GM12878 (cell line): ENCODE data around the gene SGTA. TPM values are rescaled to one million over a fixed set of nuclear protein-coding genes. Genes with fewer than 3 reads are reported as not detected.

Experiments used
- ATAC-seq: fragments of 200-7000 bp; cut with Tn5 transposase; 3 replicates; pipeline ENCODE4 v1.9.1; 2020; ENCODE audit warnings: mild to moderate bottlenecking, moderate library complexity
- BruUV-seq: library from RNA; stranded (reverse); fragments of 400-500 nt; replicated peaks from 2 replicates; lab custom pipeline; 2021; lab: Mats Ljungman, UMichigan
- CTCF ChIA-PET: fragments of 300-600 bp; sonication (Branson Sonifier 250); formaldehyde crosslinking; extraction: SDS; loops from one replicate; lab custom pipeline; 2021; ENCODE audit warnings: inconsistent platforms; lab: Yijun Ruan, JAX
- POLR2A ChIA-PET: fragments of 350-600 bp; formaldehyde crosslinking; extraction: SDS; loops from one replicate; lab custom pipeline; 2021; ENCODE audit warnings: inconsistent platforms; lab: Charles Lee
- RAD21 ChIA-PET: fragments of 300-600 bp; sonication (Branson Sonifier 250); formaldehyde crosslinking; loops from one replicate; lab custom pipeline; 2023; ENCODE audit warnings: antibody characterized with exemption; ENCODE audit not compliant: unreplicated experiment; lab: Charles Lee
- SMC1A ChIA-PET: fragments of 300-600 bp; sonication (Branson Sonifier 250); formaldehyde crosslinking; loops from one replicate; lab custom pipeline; 2023; ENCODE audit not compliant: unreplicated experiment, uncharacterized antibody; lab: Charles Lee
- DNase-seq: peaks from one replicate; pipeline ENCODE4 v3.0.0-alpha.2; 2011; ENCODE audit warnings: low read depth, low spot score
- FAIRE-seq: peaks from 3 replicates; lab custom pipeline; 2011; peaks lifted over from hg19 to GRCh38; lab: Jason Lieb, UNC
- H2AFZ ChIP-seq: 2 replicates; pipeline ENCODE4 v1.6.0; 2011; ENCODE audit warnings: low read depth, low read length, control low read depth; ENCODE audit not compliant: control insufficient read depth
- H3K27ac ChIP-seq: 2 replicates; pipeline ENCODE4 v1.5.1; 2011; ENCODE audit warnings: control low read depth; ENCODE audit not compliant: control insufficient read depth, insufficient read depth
- H3K27me3 ChIP-seq, 2 experiments: replicated peaks in 1 of 2; 2 replicates each; pipeline versions ENCODE4 v1.6.0 to v1.6.1; 2011; ENCODE audit warnings: low read length in 1 of 2; ENCODE audit not compliant: control insufficient read depth in 2 of 2, insufficient read depth in 2 of 2
- H3K36me3 ChIP-seq, 2 experiments: 2 replicates each; pipeline ENCODE4 v1.5.1; 2011; ENCODE audit warnings: low read length in 1 of 2; ENCODE audit not compliant: control insufficient read depth in 2 of 2, insufficient read depth in 2 of 2
- H3K4me1 ChIP-seq: 2 replicates; pipeline ENCODE4 v1.6.1; 2011; ENCODE audit warnings: mild to moderate bottlenecking, low read length, moderate library complexity, mixed read lengths; ENCODE audit not compliant: control insufficient read depth, insufficient read depth
- H3K4me2 ChIP-seq: 2 replicates; pipeline ENCODE4 v1.6.0; 2011; ENCODE audit warnings: control low read depth; ENCODE audit not compliant: control insufficient read depth, insufficient read depth
- H3K4me3 ChIP-seq: fragments of 200-600 bp; sonication (generic); 2 replicates; pipeline ENCODE4 v1.5.1; 2016
- H3K79me2 ChIP-seq: 2 replicates; pipeline ENCODE4 v1.6.0; 2011; ENCODE audit warnings: low read length; ENCODE audit not compliant: control insufficient read depth, insufficient read depth
- H3K9ac ChIP-seq: 2 replicates; pipeline ENCODE4 v1.8.0; 2011; ENCODE audit warnings: low read length, control low read depth, mixed read lengths; ENCODE audit not compliant: control insufficient read depth, insufficient read depth
- H3K9me3 ChIP-seq: replicated peaks from 3 replicates; pipeline ENCODE4 v1.5.1; 2011; ENCODE audit warnings: mild to moderate bottlenecking, low read length; ENCODE audit not compliant: control insufficient read depth, insufficient read depth
- H4K20me1 ChIP-seq: 2 replicates; pipeline ENCODE4 v1.6.0; 2011; ENCODE audit not compliant: control insufficient read depth, insufficient read depth
- BCLAF1 ChIP-seq: fragments of 450-650 bp; IDR thresholded peaks from 2 replicates; pipeline ENCODE4 v1.6.1; 2017; ENCODE audit warnings: antibody characterized with exemption, mild to moderate bottlenecking, moderate library complexity
- CHD2 ChIP-seq: IDR thresholded peaks from 2 replicates; pipeline ENCODE4 v1.6.1; 2011; ENCODE audit warnings: low read depth, low read length, improper control_type of control experiment, borderline replicate concordance
- FOXM1 ChIP-seq: IDR thresholded peaks from 2 replicates; pipeline ENCODE4 v1.6.1; 2012; ENCODE audit warnings: low read depth, mild to moderate bottlenecking, inconsistent platforms, low read length, moderate library complexity
- GABPA ChIP-seq: IDR thresholded peaks from 2 replicates; pipeline ENCODE4 v1.6.1; 2014; ENCODE audit warnings: antibody characterized with exemption, low read depth, mild to moderate bottlenecking, inconsistent platforms
- MYB ChIP-seq: fragments of 150-350 bp; IDR thresholded peaks from 2 replicates; pipeline ENCODE4 v1.6.1; 2014; ENCODE audit warnings: mild to moderate bottlenecking, low read depth, low read length, borderline replicate concordance
- MYC ChIP-seq: IDR thresholded peaks from 2 replicates; pipeline ENCODE4 v1.6.1; 2011; ENCODE audit warnings: mild to moderate bottlenecking, low read length, moderate library complexity, inconsistent platforms; ENCODE audit not compliant: insufficient read depth, insufficient replicate concordance, insufficient read length, severe bottlenecking
- NBN ChIP-seq: fragments of 450-650 bp; IDR thresholded peaks from 2 replicates; pipeline ENCODE4 v1.6.1; 2016
- NR2F1 ChIP-seq: fragments of 450-650 bp; conservative IDR thresholded peaks from 2 replicates; pipeline ENCODE4 v1.6.1; 2017; ENCODE audit warnings: mild to moderate bottlenecking
- NRF1 ChIP-seq: conservative IDR thresholded peaks from 2 replicates; pipeline ENCODE4 v1.6.1; 2011; ENCODE audit warnings: mild to moderate bottlenecking, low read depth, low read length, improper control_type of control experiment
- PML ChIP-seq: IDR thresholded peaks from 2 replicates; pipeline ENCODE4 v1.6.1; 2012; ENCODE audit warnings: low read length, inconsistent platforms
- SKIL ChIP-seq: fragments of 450-650 bp; IDR thresholded peaks from 2 replicates; pipeline ENCODE4 v1.6.1; 2017; ENCODE audit warnings: mild to moderate bottlenecking, low read depth, inconsistent platforms; ENCODE audit not compliant: poor library complexity, severe bottlenecking
- SPI1 ChIP-seq: IDR thresholded peaks from 2 replicates; pipeline ENCODE4 v1.6.1; 2011; ENCODE audit warnings: low read depth, mild to moderate bottlenecking, low read length, moderate library complexity, borderline replicate concordance; ENCODE audit not compliant: insufficient read depth
- SREBF2 ChIP-seq: IDR thresholded peaks from 2 replicates; pipeline ENCODE4 v1.6.1; 2012; ENCODE audit warnings: mild to moderate bottlenecking, low read length
- TAF1 ChIP-seq: IDR thresholded peaks from 2 replicates; pipeline ENCODE4 v1.6.1; 2011; ENCODE audit warnings: mild to moderate bottlenecking, low read depth, low read length, borderline replicate concordance
- TBL1XR1 ChIP-seq: IDR thresholded peaks from 2 replicates; pipeline ENCODE4 v1.6.1; 2012; ENCODE audit warnings: low read depth, low read length, improper control_type of control experiment
- TCF12 ChIP-seq: IDR thresholded peaks from 2 replicates; pipeline ENCODE4 v1.6.1; 2011; ENCODE audit warnings: low read depth, mild to moderate bottlenecking, low read length
- TCF3 ChIP-seq: IDR thresholded peaks from 2 replicates; pipeline ENCODE4 v1.6.1; 2012; ENCODE audit warnings: low read depth, mild to moderate bottlenecking, low read length, borderline replicate concordance; ENCODE audit not compliant: insufficient read depth
- ZNF622 ChIP-seq: fragments of 450-650 bp; IDR thresholded peaks from 2 replicates; pipeline ENCODE4 v1.6.1; 2017; ENCODE audit warnings: mild to moderate bottlenecking, inconsistent platforms
- ZZZ3 ChIP-seq: IDR thresholded peaks from 2 replicates; pipeline ENCODE4 v1.6.1; 2011; ENCODE audit warnings: low read depth; ENCODE audit not compliant: control insufficient read depth, insufficient read length
- WGBS: methylation state at CpG from one replicate; pipeline ENCODE4 v1.1.6; 2016; ENCODE audit warnings: low lambda C conversion rate; ENCODE audit not compliant: insufficient replicate concordance, insufficient coverage; ENCODE audit errors: missing lambda C conversion rate; 5-methylcytosine and 5-hydroxymethylcytosine counted together
- in situ Hi-C: fragments of 300-500 bp; cut with MboI; formaldehyde crosslinking; loops from 9 replicates; pipeline ENCODE4 v1.14.3; 2018; ENCODE audit warnings: mixed read lengths
- intact Hi-C: fragments of 100-400 bp; cut with micrococcal nuclease; formaldehyde crosslinking; loops from one replicate; pipeline ENCODE4 v1.14.2; 2022; ENCODE audit not compliant: unreplicated experiment
- polyA plus RNA-seq, 11 experiments: library from polyadenylated mRNA; depleted of rRNA in 4 of 11; unstranded in 6 of 11; stranded (reverse) in 5 of 11; fragments of >200 nt; fragmentation: Nextera tagmentation in 4 of 11; fragmentation: Illumina TruSeq in 1 of 11; extraction: Ambion mirVana in 4 of 11; extraction: Trizol in 1 of 11; gene quantifications; 1 replicate in 1 of 11; 2 replicates in 10 of 11; pipeline versions ENCODE4 v1.2.1 to v1.2.3, GENCODE V29; 2011 to 2016; ENCODE audit warnings: inconsistent platforms in 2 of 11, missing spikeins in 2 of 11, low read depth in 1 of 11
- total RNA-seq, 4 experiments: library from RNA; depleted of rRNA in 3 of 4; stranded (reverse); fragments of >200 nt in 3 of 4; fragmentation: Illumina TruSeq in 1 of 4; extraction: Trizol in 1 of 4; gene quantifications; 2 replicates each; pipeline versions ENCODE4 v1.2.1 to v1.2.3, GENCODE V29; 2013 to 2021

Gene SGTA
- total and polyA plus RNA-seq, 10 of the 15 experiments (the other 5 are each of a cell fraction or from before 2014, with no cell fraction given): 2.0 to 102 (median 48.2) TPM

DNA sequence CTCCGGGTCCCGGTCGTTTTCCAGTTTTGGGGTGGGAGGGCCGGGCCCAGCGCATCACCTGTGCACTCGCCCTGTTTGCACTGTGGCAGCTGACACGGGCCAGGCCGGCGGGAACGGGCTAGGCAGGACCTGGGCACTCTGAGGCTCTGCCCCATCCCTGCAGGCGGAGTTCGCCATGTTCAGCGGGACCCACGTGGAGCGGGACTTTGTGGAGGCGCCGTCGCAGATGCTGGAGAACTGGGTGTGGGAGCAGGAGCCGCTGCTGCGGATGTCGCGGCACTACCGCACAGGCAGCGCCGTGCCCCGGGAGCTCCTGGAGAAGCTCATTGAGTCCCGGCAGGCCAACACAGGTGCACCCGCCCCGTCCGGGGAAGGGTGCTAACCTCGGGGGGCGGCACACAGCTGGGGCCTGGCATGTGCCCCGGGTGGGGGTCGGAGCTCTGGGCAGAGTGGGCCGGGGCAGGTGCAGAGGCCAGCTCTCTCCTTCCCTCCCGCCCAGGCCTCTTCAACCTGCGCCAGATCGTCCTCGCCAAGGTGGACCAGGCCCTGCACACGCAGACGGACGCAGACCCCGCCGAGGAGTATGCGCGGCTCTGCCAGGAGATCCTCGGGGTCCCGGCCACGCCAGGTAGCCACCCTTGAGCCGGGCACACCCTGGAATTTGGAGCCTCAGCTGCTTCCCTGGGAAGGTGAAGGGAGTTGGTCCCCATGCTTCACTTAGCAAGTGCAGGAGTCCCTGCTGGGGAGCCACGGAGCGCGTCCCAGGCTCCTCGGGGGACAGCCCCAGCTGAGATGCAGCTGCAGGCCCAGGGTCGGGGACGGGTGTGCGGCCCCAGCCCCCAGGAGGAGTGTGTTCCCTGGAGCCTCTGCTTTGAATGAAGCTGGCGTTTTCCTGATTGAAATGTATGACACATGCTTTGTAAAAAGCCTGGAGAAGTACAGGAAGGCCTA is 27.3 kb upstream of the SGTA start:
- H3K9ac ChIP-seq: no peak overlapping the region
- intact Hi-C loops (no loop called here), in situ Hi-C loops (no loop called here)
- H4K20me1 ChIP-seq: no peaks in the 10 kb centered on the region
- FAIRE-seq (no peak), DNase-seq (no peak), ATAC-seq (no peak)
- no TSS peak for BruUV-seq
- H3K4me2 ChIP-seq: no peak overlapping the region
- no peak overlapping the region for H3K27ac ChIP-seq
- TF ChIP-seq CHD2 (no peak), SPI1 (no peak), FOXM1 (no peak), PML (no peak), NR2F1 (no peak), NRF1 (no peak), SKIL (no peak), NBN (no peak), GABPA (no peak), ZNF622 (no peak), MYC (no peak), TCF12 (no peak), TCF3 (no peak), BCLAF1 (no peak), TBL1XR1 (no peak), SREBF2 (no peak), TAF1 (no peak), MYB (no peak), ZZZ3 (no peak)
- no peak overlapping the region for H3K4me3 ChIP-seq
- no peak overlapping the region for H2AFZ ChIP-seq
- POLR2A ChIA-PET: no interaction called here
- H3K9me3 ChIP-seq: no peaks in the 10 kb centered on the region
- no peaks in the 10 kb centered on the region for H3K4me1 ChIP-seq
- WGBS: 95% methylated on average over 54 of the region's 58 CpGs
- CTCF ChIA-PET: no interaction called here
- H3K79me2 ChIP-seq: no peaks in the 10 kb centered on the region
- H3K36me3 ChIP-seq: peaks cover 23 to 44% of the 10 kb centered on the region in 2 experiments
- no peaks in the 10 kb centered on the region for H3K27me3 ChIP-seq
- RAD21 ChIA-PET: no interaction called here
- SMC1A ChIA-PET: no interaction called here
